RWPE2 (cell line): ENCODE results near the gene TSBP1.

Source experiments
- ATAC-seq: fragments of 200-7000 bp; cut with Tn5 transposase; 3 replicates; pipeline ENCODE4 v1.9.1; 2021; ENCODE audit warnings: low read depth
- DNase-seq: peaks from one replicate; pipeline ENCODE4 v3.0.0-alpha.2; 2020; ENCODE audit warnings: low spot score
- H3K27ac ChIP-seq: fragments of 450-650 bp; 2 replicates; pipeline ENCODE4 v1.5.1; 2017; ENCODE audit warnings: mild to moderate bottlenecking; ENCODE audit not compliant: poor library complexity, severe bottlenecking
- H3K27me3 ChIP-seq: fragments of 250-450 bp; sonication (Bioruptor Pico); 2 replicates; pipeline ENCODE4 v1.5.1; 2021; ENCODE audit warnings: mild to moderate bottlenecking, moderate library complexity; ENCODE audit not compliant: insufficient read depth, poor library complexity, severe bottlenecking
- H3K36me3 ChIP-seq: fragments of 250-450 bp; sonication (Bioruptor Pico); 2 replicates; pipeline ENCODE4 v1.5.1; 2020; ENCODE audit warnings: low read depth, mild to moderate bottlenecking, moderate library complexity
- H3K4me1 ChIP-seq: fragments of 250-450 bp; sonication (Bioruptor Pico); 2 replicates; pipeline ENCODE4 v1.5.1; 2021; ENCODE audit warnings: mild to moderate bottlenecking, moderate library complexity; ENCODE audit not compliant: insufficient read depth, poor library complexity, severe bottlenecking
- H3K4me3 ChIP-seq: fragments of 250-450 bp; sonication (Bioruptor Pico); 2 replicates; pipeline ENCODE4 v1.5.1; 2021; ENCODE audit warnings: mild to moderate bottlenecking, moderate library complexity; ENCODE audit not compliant: severe bottlenecking
- H3K9me3 ChIP-seq: fragments of 250-450 bp; sonication (Bioruptor Pico); 2 replicates; pipeline ENCODE4 v1.5.1; 2021; ENCODE audit warnings: mild to moderate bottlenecking, moderate library complexity; ENCODE audit not compliant: severe bottlenecking
- TF ChIP-seq, protein P1 (sequence below): fragments of 450-650 bp; IDR thresholded peaks from one replicate; pipeline ENCODE4 v1.5.1; 2017; ENCODE audit warnings: mild to moderate bottlenecking, moderate library complexity; ENCODE audit not compliant: poor library complexity, severe bottlenecking

TSBP1 gene

DNA sequence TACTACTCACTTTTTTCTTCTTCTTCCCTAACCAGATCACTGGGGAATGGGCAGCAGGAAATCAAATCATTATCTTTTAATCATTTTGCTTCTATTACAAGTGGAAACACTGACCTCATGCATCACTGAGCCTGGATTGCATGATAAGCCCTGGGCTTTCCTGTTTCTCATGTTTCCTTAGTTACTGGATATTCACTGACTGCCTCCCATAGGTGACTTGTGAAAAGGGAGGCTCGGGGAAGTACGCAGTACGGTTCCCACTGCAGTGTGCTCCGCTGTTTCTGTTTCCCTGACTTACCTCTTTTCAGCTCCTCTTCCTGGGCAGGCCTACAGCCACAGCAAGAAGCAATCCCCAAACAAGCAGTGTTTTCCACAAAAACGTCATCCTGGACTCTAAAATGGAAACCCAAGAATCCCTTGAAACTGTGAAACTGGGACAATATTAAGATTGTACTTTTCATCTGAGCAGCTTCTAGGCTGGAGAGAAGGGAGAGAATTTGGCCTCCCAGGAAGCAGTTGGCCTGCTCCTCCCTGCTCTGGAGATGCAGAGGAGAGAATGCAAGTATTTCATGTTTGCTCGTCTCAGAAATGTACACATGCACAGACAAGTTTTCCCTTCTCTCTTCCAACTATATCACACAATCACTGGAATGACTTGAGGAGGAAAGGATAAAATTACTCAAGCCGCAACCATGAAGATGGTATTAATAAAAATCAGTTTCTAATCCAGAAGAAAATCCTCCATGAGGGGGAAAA, 22.1 kb upstream of the TSBP1 start:
- H3K27ac ChIP-seq: no peak overlapping the region
- ATAC-seq (peak; percentile 48), DNase-seq (no peak)
- H3K27me3 ChIP-seq: peaks cover 3% of the 10 kb centered on the region
- H3K4me1 ChIP-seq: no peaks in the 10 kb centered on the region
- no peaks in the 10 kb centered on the region for H3K36me3 ChIP-seq
- TF ChIP-seq, protein P1, sequence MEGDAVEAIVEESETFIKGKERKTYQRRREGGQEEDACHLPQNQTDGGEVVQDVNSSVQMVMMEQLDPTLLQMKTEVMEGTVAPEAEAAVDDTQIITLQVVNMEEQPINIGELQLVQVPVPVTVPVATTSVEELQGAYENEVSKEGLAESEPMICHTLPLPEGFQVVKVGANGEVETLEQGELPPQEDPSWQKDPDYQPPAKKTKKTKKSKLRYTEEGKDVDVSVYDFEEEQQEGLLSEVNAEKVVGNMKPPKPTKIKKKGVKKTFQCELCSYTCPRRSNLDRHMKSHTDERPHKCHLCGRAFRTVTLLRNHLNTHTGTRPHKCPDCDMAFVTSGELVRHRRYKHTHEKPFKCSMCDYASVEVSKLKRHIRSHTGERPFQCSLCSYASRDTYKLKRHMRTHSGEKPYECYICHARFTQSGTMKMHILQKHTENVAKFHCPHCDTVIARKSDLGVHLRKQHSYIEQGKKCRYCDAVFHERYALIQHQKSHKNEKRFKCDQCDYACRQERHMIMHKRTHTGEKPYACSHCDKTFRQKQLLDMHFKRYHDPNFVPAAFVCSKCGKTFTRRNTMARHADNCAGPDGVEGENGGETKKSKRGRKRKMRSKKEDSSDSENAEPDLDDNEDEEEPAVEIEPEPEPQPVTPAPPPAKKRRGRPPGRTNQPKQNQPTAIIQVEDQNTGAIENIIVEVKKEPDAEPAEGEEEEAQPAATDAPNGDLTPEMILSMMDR: peak; percentile 17
- H3K4me3 ChIP-seq: no peak overlapping the region
- H3K9me3 ChIP-seq: no peaks in the 10 kb centered on the region

GRCh38 chr6:32391505-32391904, 19.8 kb upstream of the TSBP1 start:
- no peaks in the 10 kb centered on the region for H3K36me3 ChIP-seq
- no peaks in the 10 kb centered on the region for H3K9me3 ChIP-seq
- no peaks in the 10 kb centered on the region for H3K4me1 ChIP-seq
- DNase-seq (no peak), ATAC-seq (no peak)
- no peak overlapping the region for H3K4me3 ChIP-seq
- H3K27me3 ChIP-seq: peaks cover 3% of the 10 kb centered on the region
- H3K27ac ChIP-seq: no peak overlapping the region
- TF ChIP-seq, protein P1: no peak

- H3K36me3 ChIP-seq: no peaks in the 10 kb centered on the region
- DNase-seq (no peak), ATAC-seq (no peak)
- no peak overlapping the region for H3K4me3 ChIP-seq
- no peaks in the 10 kb centered on the region for H3K9me3 ChIP-seq
- H3K27ac ChIP-seq: no peak overlapping the region
- no peaks in the 10 kb centered on the region for H3K4me1 ChIP-seq
- H3K27me3 ChIP-seq: peaks cover 3% of the 10 kb centered on the region
- TF ChIP-seq, protein P1: no peak
Measured at GRCh38 chr6:32387589-32388340, 16.1 kb upstream of the TSBP1 start.

DNA sequence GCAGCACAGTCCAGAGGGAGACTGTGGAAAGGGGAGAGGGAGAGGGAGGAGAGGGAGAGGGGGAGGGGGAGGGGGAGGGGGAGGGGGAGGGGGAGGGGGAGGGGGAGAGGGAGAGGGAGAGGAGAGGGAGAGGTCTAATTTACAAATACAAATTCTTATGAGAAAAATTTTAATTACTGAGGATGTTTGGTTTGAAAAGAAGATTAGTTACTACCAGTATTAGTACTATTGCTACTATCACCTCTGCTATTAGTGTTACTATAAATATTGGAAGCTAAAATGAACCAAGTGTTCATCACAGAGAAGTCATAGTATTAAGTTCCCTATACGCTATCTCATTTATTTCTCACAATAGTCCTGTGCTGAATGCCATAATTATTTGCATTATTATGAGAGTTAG, 14.3 kb upstream of the TSBP1 start:
- Histone ChIP-seq H3K27ac (no peak overlapping the region), H3K27me3 (peaks cover 6% of the 10 kb centered on the region), H3K4me1 (no peaks in the 10 kb centered on the region), H3K4me3 (no peak overlapping the region), H3K36me3 (no peaks in the 10 kb centered on the region), H3K9me3 (no peaks in the 10 kb centered on the region)
- TF ChIP-seq, protein P1: no peak
- DNase-seq: no peak
- no peak for ATAC-seq
